HG02610 (cell line): ENCODE measurements around the gene P4HB.
A peak's percentile ranks its signal among the peaks of the same experiment; 100 is the strongest.

Source experiments
- ATAC-seq: cut with Tn5 transposase; IDR thresholded peaks from one replicate; pipeline ENCODE4 v1.9.1; 2021; ENCODE audit warnings: mild to moderate bottlenecking, moderate library complexity; ENCODE audit not compliant: unreplicated experiment

The P4HB gene

DNA sequence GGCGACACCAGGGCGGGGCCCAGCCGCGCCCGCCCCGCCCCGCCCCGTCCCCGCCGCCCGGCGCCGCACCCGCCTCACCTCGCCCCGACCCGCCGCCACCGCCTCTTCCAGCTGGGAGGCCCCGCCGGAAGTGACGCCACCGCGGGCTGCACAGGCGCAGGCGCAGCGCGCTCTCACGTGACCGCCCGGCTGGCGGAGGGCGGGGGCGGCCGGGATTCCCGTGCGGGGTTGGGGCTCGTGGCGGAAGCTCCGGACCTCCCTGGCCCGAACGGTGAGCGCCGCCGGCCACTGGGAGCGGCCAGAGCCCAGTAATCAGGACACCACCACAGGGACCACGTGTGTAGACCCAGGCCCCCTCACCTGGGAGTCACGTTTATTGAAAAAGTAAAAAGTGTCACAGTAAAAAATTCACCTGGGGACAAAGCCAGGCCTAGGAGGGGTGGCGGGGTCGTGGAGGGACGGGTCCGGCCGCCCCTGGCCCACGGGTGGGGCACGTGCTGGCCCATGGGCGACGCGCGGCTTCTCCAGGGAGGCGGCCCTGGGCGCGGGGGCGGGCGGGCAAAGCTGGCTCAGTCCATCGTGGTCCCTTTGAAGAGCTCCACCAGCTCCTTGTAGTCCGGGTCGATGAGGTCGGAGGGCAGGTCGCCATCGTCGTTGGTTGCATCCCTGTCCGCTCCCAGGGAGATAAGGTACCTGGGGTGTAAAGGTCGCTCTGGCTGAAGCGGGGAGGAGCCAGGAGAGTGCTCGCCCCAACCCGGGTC lies 27.0 kb downstream of the P4HB start, which contains the start of gene MCRIP1:
TSS of gene MCRIP1 (minus strand) at position 132 of the 761 bp plus-strand sequence. CDS start 8,785 bp downstream, outside the sequence.
- ATAC-seq, result peak; percentile 70

DNA sequence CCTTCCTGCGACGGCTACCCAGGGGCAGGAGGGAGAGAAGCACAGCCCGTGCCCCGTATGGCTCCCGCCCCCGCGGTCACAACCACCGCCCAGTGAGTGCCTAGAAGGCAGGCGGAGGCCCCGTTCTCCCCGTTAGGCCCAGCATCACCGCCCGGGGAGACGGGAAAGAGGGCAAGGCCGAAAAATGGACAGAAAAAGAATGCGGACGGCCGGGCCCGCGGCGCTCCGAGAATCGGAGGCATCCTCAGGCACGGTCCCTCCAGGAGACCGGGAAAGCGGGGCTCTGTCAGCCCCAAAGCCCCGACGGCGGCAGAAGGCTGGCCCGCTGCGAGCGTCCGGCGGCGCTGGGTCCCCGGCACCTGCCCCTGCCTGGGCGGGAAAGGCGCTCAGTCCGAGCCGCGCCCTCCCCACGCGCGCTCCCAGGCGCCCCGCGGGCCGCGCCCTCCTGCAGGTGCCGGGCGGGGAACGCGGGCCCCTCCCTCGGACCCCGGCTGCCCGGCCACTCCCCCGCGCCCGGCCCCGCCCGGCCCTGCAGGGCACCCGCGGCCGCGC lies 27.7 kb downstream of the P4HB start:
- ATAC-seq, result peak; percentile 10

DNA sequence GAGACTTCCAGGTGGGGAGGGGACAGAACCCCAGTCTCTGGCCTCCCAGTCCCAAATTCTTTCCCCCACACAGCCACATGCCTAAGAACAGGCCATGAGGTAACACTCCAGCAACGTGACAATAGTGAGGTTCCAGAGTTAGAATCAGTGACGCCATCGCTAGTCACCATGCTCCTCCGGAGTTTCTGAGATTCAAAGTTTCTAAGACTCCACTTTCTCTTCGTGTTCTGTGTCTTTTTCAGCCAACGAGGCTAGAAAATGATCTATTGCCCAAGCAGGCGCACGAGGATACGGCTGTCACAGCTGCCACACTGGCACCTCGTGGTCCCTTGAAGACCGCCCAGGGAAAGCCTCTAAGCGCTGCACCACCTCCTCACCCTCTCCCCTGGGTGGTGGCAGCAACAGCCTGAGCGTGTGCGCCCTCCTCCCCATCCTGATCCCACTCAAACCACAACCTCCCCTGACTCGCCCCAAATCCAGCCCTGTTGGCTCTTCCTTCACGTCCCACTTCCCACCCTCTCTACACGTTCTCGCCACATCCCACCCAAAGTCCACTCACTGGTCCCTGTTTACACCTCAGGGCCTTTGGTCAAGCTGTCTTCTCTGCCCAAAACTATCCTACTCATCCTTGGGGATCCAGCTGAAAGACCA lies 28.3 kb downstream of the P4HB start:
- ATAC-seq, result no peak

DNA sequence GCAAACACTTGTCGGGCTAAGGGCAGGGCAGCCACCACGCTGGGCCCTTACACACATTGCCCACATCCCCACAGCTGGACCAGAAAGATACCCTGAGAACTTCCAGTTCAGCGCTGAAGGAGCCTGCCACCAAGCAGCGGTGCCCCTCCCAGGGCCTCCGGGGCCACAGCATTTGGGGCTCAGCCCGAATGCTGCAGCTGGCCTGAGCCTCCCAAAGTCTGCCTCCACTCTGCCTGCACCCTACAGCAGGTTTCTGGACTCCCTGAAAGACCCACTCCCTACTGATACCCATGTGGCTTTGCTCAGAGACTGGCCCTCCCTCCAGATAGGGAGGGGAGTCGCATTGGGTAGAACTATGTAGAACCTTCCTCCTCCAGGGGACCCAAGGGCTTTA lies 28.8 kb downstream of the P4HB start:
- no peak for ATAC-seq

DNA sequence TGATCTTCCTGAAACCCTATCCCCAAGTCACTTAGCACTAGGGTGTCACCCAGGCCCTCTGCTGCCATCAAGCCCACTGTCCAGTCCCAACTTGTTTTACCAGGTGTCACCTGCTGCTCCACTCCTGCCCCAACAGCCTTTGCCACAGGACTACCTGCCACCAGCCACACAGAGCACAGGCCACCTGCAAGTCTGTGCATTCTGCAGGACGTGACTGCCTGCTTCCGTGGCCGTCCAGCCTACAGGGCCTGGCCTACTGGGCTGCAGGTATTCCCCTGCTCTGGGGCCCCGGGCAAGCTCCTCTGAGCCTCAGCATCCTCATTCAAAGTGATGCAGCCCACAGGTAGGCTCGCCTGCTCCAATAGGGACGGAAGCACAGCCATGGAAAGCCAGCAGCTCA lies 30.5 kb downstream of the P4HB start:
- ATAC-seq, result no peak

DNA sequence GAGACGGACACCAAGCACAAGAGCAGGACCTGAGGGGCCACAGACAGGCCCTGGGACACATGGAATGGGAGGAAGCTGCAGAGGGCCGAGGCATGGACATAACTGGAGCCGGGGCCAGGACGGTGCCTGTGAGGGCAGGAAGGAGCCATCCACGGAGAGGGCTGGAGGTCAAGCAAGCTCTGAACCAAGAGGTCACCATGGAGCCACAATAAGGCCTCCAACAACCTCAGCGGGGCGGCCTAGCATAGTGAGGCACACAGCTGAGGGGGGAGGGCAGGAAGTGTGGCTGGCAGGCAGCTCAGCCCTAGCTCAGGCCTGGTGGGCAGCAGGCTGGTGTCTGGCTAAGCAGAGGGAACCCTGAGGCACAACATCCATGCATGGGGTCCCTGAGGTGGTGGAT lies 31.7 kb downstream of the P4HB start:
- ATAC-seq, result no peak

DNA sequence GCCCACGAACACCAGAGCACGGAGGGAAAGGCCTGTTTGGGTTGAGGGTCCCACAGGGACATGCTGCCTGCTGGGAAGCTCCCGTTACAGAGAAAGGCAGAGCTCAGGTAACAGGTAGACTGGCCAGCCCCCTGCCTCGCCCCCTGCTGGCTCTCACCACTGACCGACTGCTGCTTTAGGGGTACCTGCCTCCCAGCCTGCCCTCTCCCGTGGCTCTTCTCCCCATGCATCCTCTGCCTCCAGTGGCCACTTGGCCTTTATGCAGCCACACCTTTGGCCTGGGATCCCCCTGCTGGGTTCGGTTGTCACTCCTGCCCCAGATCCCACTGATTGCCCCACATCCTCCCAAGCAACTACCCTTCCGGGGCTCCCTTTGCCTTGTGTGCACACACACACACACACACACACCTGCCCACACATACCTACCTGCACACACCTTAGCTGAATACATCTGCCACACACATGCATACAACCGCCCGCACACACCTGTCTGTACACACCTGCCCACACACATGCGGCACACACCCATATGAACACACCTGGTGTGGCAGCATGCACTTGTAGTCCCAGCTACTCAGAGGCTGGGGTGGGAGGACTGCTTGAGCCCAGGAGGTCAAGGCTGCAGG lies 34.4 kb downstream of the P4HB start:
- no peak for ATAC-seq

DNA sequence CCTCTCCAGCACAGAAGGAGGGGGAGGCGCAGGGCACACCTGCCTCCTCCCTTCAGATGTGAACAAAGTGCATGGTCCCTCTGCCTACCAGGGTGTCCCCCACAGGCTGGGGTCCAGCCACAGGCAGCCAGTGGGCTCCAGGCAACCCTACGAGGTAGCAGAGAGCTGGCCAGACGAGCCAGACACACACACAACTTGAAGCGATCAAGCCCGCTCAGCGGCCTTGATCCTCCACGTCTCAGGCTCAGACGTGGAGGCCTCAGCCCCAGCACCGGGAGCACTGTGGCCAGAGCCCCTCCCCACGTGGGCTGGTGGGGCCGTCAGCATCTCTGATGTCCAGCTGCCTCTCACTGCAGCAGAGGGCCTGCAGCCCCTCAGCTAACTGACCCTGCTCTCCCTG lies 35.7 kb downstream of the P4HB start:
- ATAC-seq, result no peak

DNA sequence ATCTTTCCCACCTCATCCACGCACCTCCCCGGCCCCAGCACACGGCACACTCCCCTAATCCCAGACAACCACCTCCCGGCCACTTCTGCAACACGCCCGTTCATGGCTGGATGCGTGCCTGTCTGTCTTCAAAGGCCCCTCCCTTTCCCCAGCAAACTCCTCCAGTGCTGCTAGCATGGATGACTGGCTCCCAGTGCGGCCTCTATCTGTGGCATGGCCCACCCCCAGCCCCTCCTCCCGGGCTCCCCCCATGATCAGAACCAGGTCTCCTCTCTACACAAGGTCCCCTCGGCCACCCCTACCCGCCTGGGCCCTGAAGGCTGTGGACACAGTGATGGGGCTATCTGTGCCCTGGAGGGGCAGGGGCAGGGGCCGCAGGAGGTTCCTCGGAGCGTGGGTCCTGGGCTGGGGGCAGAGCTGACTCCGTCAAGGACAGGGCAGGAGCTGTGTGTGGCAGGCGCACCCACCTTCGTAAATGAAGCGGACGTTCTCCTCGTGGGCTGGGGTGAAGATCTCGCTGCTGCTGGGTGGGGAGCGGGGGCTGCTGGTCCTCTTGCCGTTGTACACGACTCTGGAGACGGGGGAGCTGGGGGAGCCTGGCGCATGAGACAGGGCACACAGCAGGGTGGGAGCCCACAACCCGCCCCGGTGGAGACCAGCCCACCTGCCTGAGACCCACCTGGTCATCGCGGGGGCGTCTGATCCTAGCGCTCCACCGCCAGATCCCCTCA lies 36.4 kb downstream of the P4HB start:
- ATAC-seq, result no peak

DNA sequence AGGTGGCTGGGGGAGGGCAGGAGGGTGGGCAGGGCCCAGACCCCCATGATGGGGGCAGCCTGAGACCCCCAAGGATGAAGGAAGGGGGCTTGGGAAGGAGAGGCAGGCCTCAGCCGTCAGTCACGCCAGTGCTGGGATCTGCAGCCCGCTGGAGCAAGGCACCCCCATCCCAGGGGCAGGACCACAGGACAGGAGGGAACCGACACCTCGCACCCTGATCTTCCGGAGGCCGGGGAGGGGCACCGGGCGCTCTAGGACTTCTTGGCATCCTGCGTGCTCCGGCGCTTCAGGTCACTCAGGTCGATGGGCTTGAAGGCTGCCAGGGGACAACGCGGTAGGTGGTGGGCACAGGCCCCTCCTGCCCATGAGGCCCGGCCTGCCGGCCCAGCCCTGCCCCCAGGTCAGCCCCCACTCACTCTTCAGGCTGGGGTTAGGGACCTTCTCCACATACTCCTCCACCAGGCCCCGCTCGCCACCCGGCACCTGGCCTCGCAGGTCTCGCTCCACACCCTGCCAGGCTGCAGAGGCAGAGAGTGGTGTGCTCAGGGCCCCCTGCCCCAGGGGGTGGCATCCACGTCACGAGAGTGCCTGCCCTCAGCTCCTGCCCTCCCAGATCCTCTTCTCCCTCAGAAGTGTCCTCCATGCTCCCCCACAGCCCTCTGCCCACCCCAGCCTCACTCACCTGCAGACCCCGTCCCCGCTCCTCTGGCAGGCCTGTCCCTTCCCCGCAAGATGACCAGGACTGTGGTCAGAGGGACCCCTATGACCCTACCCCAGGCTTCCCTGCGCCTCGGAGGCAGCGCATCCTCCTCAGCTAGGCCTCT lies 37.1 kb downstream of the P4HB start:
- ATAC-seq, result no peak

DNA sequence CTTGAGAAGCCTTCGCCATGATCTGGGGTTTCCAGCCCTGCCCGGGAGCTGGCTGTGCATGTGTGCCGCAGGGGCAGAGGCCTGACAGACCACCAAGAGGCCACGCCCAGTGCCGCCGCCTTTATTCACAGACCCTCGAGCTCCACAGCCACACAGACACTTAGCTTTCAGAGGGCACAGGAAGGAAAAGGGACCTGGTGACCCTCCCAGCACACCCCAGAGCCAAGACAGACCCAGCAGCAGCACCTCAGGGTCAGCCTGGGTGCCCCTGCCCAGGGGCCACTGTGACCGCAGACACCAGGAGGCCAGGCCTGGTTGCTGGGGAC lies 38.1 kb downstream of the P4HB start:
- no peak for ATAC-seq

DNA sequence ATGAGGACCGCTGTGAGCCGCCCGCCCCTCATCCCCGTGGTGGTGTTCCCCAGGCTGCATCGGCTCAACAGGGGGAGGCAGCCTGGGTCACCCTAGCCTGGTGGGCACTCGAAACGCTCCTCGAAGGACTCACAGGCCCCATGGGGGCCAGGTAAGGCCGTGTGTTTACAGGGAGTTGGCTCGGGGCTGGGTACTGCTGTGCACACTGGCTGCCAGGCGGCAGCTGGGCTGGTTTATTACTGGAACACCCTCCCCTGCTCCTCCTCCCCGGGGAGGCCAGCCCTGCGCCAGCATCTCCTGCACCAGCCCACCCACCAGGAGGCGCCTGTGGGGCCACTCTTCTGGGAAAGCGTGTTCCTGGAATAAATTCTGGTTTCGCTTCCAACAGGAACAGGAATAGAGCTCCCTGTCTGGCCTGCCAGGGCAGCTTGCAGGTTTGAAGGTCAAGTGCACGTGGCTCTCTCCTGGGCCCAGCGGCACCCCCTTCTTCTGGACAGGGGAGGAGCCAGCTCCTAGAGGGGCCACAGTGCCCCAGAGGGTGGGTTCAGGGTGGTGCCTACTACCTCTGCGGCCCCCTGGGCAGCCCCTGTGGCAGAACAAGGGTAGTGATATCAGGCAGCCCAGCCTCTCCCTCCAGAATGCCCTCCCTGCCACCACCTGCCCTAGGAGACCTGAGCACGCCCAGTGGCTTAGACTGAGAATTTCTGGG lies 38.6 kb downstream of the P4HB start:
- ATAC-seq, result no peak

DNA sequence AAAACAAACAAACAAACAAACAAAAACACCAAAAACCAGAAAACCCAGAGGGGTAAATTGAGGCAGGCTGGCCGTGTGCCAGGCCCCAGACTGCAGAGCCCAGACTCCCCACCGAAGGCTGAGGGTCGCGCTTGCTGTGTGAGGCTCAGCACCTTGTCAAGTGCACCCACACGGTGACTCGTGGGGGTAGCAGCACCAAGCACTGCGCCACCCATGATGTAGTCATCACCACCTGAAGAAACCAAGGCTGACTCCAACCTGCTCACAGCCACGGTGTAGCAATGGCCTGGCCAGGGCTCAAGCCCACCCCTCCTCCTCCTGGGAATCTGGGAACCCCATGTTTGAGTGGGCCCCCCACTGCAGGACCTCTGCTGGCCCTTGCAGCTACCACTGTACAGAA lies 39.2 kb downstream of the P4HB start:
- ATAC-seq, result no peak

DNA sequence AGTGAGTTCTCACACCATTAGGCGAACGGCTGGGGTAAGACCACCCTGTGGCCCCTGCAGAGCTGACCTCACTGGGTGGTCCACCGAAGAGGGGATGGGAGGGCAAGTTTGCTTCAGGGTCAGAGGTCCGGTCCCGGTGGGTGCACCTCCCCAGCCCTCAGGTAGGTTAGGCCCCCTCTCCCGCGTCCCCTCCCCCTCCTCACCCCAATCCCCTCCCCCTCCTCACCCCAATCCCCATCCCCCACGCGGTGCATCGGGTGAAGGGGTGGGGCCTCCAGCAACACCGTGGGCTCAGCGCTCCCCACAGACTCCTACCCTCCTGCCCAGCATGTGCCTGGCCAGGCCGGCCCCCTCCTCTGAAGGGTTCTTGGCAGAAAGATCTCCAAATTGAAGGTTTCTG lies 40.6 kb downstream of the P4HB start:
- ATAC-seq, result no peak

DNA sequence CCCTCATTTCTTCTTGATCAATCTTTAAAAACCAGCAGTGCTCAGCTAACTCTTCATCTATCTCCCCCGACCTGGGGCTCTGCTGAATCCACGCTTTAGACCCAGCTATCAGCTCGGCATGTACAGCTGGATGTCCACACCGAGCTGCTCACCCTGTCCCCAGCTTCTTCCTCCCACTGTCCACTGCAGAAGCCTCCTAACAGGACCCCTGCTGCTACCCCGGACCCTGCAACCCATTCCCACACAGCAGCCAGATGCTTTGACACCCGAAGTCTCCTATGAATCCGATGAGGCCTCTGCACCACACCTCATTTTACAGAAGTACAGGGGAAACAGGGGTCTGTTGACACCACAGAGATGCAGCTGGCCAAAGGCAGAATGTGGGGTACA lies 42.6 kb downstream of the P4HB start:
- ATAC-seq, result no peak

DNA sequence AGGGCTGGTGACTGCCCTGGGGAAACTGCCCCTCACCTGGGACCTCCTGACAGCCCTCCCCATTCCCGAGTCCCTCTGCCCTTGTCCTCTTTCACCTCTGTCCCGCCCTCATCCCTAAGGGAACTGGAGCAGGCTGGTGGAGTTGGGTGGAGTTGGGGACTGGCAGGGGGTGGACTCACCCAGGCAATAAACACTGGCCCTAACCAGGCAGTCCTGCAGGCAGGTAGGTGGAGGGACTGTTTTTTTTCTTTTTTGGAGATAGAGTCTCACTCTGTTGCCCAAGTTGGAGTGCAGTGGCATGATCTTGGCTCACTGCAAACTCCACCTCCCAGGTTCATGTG lies 44.7 kb downstream of the P4HB start:
- ATAC-seq, result no peak

DNA sequence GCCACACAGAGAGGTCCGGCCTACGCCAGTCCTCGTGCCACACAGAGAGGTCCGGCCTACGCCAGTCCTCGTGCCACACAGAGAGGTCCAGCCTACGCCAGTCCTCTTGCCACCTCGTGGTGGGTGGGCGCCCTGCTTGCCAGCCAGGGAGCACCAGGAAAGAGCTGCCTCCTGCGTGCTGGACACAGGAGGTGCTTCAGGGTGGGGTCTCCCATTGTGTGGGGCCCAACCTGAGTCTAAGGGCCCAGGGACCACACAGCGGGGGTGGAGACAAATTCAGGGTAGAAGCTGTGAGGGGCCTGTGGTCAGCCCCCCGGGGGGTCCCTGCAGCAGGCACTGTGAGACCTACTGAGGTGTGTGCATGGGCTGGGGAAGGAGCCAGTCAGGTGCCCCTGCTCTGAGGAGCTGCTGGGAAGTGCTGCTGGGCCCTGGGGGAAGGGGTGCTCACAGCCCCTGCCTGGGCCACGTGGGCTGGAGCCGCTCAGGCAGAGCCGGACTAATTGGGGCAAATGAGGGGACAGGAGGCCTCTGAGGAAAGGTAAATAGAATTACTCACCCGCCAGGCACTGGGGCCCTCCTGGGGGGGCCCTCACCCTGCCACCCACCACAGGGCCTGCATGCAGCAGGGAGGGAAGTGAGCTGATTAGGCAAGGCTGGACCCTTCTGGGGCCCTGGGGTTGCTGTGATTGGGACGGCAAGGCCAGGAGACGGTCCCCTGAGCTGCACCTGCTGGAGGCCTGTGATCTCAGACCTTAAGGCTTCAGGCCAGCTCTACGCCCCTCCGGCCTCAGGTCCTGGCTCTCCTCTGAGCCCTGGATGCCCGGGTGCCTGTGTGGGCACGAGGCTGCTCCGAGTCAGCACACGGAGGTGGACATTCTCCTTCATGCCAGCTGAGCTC lies 45.3 kb downstream of the P4HB start:
- no peak for ATAC-seq

DNA sequence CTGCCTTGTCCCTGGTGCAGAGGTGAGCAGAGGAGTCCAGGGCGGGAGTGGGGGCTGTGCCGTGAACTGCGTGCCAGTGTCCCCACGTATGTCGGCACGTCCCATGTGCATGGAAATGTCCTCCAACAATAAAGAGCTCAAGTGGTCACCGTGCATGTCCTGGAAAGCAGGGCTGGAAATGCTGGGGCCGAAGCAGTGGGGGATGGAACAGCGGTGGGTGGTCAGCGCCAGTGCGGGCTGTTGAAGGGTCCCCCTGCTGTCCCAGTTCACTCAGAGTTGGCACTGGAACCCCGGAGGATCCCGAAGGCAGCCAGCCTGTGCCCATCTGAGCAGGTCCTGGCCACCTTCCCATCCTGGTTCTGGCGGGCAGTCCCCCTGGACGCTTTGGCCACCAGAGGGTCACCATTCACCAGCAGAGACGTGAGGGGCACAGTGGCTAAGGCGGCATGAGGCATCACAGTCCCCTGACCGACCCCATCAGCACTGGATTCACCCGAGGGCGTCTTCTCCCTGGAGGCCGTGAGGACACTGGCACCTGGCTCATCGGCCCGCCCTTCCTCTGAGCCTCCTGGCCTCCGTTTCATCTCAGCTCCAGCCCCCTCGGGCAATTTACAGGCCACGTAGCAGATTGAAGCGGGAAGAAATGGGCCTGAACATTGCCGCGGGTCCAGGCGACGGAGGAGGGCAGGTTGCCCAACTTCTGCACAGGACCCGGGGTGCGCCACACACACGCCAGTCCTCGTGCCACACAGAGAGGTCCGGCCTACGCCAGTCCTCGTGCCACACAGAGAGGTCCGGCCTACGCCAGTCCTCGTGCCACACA lies 46.3 kb downstream of the P4HB start:
- no peak for ATAC-seq
